ENCODE results near the gene PER2.
A peak's percentile ranks its signal among the peaks of the same experiment; 100 is the strongest.

PER2 gene

DNA sequence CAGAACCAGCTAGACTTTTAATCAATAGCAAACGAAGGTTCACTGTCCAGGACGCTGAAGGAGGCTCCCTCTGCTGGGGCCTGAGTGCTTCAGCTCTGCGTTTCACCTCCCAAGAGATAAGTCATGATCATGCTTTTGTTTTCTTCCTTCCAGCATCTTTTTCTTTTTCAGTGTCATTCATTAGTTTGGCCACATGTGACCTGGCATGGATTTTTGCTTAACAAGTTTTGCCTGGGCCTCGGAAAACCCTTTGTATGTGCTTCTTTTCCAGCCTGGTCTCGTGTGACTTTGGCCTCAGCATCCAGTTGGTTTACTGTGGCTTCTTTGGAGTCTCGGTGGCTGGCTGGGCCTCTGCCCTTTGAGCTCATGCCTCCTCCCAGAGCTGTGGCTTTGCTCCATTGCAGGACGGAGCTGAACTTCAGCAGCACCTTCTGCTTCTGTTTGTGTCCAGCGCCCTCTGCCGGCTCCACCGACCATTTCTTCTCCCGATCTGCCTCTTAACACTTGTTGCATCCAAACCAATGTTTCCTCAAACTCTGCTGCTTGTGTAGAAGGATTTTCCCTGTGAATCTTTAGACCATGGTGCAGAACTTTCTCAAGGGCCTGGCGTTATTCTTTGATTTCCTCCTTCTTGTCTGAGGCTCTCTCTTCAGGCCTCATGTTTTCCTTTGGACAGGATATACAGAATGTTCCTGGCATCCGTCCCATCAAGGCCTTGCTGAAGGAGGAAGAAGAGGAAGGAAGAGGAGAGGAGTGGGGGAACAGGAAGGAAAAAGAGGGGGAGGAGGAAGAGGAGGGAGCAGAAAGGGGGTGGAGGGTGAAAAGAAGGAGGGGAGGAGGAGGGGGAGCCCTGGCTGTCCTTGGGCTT lies 25.0 kb downstream of the PER2 start:
- DNase-seq (ENCODE audit: low read depth) = peak; percentile 84
- no peak overlapping the region for H3K4me3 ChIP-seq (ENCODE audit: low read depth, low read length)
- TF ChIP-seq, protein P1, sequence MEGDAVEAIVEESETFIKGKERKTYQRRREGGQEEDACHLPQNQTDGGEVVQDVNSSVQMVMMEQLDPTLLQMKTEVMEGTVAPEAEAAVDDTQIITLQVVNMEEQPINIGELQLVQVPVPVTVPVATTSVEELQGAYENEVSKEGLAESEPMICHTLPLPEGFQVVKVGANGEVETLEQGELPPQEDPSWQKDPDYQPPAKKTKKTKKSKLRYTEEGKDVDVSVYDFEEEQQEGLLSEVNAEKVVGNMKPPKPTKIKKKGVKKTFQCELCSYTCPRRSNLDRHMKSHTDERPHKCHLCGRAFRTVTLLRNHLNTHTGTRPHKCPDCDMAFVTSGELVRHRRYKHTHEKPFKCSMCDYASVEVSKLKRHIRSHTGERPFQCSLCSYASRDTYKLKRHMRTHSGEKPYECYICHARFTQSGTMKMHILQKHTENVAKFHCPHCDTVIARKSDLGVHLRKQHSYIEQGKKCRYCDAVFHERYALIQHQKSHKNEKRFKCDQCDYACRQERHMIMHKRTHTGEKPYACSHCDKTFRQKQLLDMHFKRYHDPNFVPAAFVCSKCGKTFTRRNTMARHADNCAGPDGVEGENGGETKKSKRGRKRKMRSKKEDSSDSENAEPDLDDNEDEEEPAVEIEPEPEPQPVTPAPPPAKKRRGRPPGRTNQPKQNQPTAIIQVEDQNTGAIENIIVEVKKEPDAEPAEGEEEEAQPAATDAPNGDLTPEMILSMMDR (IDR thresholded peaks at IDR 0.05; ENCODE audit: control insufficient read depth, extremely low read depth, insufficient read depth) = peak; percentile 77

DNA sequence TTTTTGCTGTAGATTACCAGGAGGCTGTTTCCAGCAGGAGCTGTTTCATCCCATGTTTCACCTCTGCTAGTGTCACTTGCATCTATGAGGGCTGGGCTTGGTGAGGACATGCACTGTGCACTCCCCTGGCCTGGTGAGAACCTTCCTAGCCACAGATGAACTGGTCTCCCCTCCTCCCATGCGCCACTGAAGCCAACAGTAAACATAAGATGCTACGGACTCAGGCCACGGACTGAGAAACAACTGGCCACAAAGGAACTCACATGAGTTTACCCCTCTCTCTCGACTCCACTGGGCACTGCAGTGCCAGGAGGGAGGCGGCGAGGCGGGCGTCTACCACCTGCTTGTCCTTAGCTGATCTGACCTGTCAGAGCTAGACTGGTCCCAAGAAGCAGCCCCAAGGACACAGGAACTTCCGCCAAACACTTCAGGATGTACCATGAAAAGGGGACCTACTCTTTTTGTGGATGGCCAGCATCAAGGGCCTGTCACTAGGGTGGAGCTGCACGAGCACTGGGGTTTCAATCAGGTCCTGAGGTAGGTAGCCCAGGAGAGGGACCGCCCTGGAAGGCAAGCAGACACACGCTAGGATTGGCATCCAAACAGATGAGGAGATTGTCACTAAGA lies 25.8 kb downstream of the PER2 start:
- TF ChIP-seq, protein P1 (IDR thresholded peaks at IDR 0.05; ENCODE audit: control insufficient read depth, extremely low read depth, insufficient read depth) = no peak
- DNase-seq (ENCODE audit: low read depth) = no peak
- H3K4me3 ChIP-seq (ENCODE audit: low read depth, low read length) = no peak overlapping the region

DNA sequence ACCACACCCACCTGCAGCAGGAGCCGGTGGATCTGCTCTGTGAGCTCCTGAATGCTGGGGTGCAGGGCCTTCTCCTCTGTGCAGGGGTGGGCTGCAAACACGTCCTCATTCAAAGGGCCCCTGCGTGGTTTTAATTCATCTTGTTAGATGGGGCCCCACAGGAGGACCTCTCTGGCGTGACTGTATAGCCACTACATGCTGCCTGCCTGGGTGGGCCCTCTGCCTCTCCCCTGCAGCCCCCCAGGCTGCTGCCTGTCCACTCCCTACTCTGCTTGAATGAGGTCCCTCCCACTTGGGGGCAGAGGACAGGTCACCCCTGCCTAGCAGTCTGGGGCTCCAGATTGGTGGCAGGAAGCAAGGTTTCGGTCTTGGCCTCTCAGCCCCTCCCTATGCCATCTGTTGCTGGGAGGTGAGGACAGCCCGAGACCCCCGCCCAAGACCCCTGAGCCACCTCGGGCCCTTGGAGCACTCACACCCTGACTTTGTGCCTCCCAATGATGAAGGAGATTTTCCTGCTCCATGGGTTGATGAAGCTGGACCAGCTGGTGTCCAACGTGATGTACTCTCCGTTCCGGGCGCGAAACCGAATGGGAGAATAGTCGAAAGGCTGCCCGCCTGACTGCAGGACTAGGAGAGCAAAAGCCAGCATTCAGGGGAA lies 26.6 kb downstream of the PER2 start:
- no peak for DNase-seq (ENCODE audit: low read depth)
- no peak overlapping the region for H3K4me3 ChIP-seq (ENCODE audit: low read depth, low read length)
- TF ChIP-seq, protein P1 (IDR thresholded peaks at IDR 0.05; ENCODE audit: control insufficient read depth, extremely low read depth, insufficient read depth) = no peak

DNA sequence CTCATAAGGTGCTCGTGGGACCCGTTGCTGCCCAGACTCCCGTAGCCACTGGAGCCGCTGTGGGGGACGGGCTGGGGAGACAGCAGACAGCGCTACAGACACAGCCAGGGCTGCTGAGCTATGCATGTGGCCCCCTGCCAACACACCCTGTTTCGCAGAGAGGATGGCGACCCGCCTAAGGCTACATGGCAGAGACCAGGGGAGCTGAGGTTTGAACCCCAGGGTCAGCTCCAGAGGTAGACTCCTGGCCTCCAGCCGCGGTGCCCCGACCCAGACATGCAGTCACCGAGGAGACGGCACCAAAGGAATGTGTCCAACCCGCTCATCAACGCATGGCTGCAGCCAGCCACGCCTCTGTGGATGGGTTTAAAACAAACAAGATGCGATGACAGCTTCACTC lies 27.5 kb downstream of the PER2 start:
- TF ChIP-seq, protein P1 (IDR thresholded peaks at IDR 0.05; ENCODE audit: control insufficient read depth, extremely low read depth, insufficient read depth) = no peak
- no peak for DNase-seq (ENCODE audit: low read depth)
- H3K4me3 ChIP-seq (ENCODE audit: low read depth, low read length) = no peak overlapping the region

DNA sequence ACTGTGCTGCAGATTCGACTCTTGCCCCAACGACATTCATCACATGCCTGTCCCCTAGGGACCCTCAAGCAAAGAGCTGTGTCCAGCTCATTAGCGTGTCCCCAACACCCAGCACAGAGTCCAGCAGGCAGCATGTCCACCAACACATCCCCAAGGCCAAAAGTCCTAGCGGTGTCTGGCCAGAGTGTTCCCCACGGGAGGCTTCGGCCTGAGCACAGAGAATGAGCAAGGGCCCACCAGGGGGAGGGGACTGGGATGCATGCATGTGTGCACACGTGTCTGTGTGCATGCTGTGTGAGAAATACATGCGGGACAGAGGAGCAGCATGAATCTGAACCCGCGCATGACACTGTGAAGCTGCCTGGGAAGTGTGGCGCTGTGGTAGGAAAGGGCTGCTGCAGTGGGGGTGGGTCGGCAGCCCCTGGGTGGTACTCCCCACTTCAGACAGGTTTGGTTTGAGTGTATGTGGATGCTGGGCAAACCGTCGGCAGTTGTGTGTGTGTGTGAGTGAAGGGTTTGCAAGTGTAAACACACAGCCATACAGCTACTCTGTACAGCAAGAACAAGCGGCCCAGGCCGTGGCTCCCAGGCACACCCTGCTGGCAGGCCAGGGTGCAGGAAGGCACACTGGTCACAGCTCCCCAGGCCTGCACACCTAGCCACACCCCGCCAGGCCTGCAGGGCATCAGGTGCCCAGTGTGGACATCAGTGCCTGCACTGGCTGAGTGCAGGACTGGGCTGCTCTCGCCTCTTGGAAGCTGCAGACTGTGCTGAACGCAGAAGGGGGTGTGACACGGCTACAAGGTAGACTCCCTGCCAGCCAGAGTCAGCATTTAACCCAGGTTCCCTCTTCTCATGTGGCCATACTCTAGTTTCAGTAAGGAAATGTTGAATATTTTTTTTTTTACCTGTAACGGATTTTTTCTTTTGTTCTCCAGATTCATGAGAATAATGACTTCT lies 29.1 kb downstream of the PER2 start:
- no peak for DNase-seq (ENCODE audit: low read depth)
- TF ChIP-seq, protein P1 (IDR thresholded peaks at IDR 0.05; ENCODE audit: control insufficient read depth, extremely low read depth, insufficient read depth) = peak; percentile 49
- no peak overlapping the region for H3K4me3 ChIP-seq (ENCODE audit: low read depth, low read length)

Data from LNCaP clone FGC (cell line).